OCI-LY1 (cell line): ENCODE results near the gene PRPF18.

ENCODE experiments used
- CTCF ChIP-seq: fragments of 200-600 bp; sonication (generic), shearing (Covaris generic); IDR thresholded peaks from 2 replicates; pipeline ENCODE4 v1.5.1; 2017; ENCODE audit warnings: mild to moderate bottlenecking, antibody characterized with exemption, low read length, moderate library complexity, mixed read lengths
- EZH2 ChIP-seq: fragments of 200-600 bp; sonication (generic), shearing (Covaris generic); IDR thresholded peaks from 2 replicates; pipeline ENCODE4 v1.8.0; 2017; ENCODE audit warnings: borderline replicate concordance, mixed run types, mild to moderate bottlenecking, antibody characterized with exemption, low read length, moderate library complexity, mixed read lengths

- no peak for TF ChIP-seq CTCF
- no peak for TF ChIP-seq EZH2
Observed at GRCh38 chr10:13632884-13633440, 46.2 kb downstream of the PRPF18 start.
